Neural cell (in vitro differentiated cells): Measurements from ENCODE around the gene MAP2. TPM values are rescaled to one million over a fixed set of nuclear protein-coding genes. Genes with fewer than 3 reads are reported as not detected.

Experiments used
- H2AFZ ChIP-seq: fragments of 200-600, 300-800 bp; sonication (generic), shearing (Covaris generic); 2 replicates; pipeline ENCODE4 v1.6.0; 2014; ENCODE audit warnings: low read depth, mild to moderate bottlenecking, antibody characterized with exemption, low read length, moderate library complexity
- H3F3A ChIP-seq: fragments of 200-600 bp; shearing (Covaris generic); 2 replicates; pipeline ENCODE4 v1.6.1; 2016; ENCODE audit warnings: mild to moderate bottlenecking, moderate library complexity, mixed read lengths, antibody characterized with exemption, low read length; ENCODE audit not compliant: insufficient read depth, poor library complexity, severe bottlenecking
- H3K27ac ChIP-seq: fragments of 200-600, 300-800 bp; sonication (generic), shearing (Covaris generic); 2 replicates; pipeline ENCODE4 v1.5.1; 2014; ENCODE audit warnings: mild to moderate bottlenecking, low read length, moderate library complexity
- H3K27me3 ChIP-seq: fragments of 300-800, 200-600 bp; sonication (generic), shearing (Covaris generic); 2 replicates; pipeline ENCODE4 v1.6.0; 2014; ENCODE audit warnings: mild to moderate bottlenecking, low read depth, low read length, moderate library complexity; ENCODE audit not compliant: insufficient read depth
- H3K36me3 ChIP-seq: fragments of 300-800, 200-600 bp; sonication (generic), shearing (Covaris generic); 2 replicates; pipeline ENCODE4 v1.5.1; 2014; ENCODE audit warnings: mild to moderate bottlenecking, antibody characterized with exemption, low read length, moderate library complexity; ENCODE audit not compliant: insufficient read depth
- H3K4me2 ChIP-seq: fragments of 300-800, 200-600 bp; sonication (generic), shearing (Covaris generic); 2 replicates; pipeline ENCODE4 v1.6.0; 2014; ENCODE audit warnings: mild to moderate bottlenecking, low read length
- H3K4me3 ChIP-seq: fragments of 300-800, 200-600 bp; sonication (generic), shearing (Covaris generic); 2 replicates; pipeline ENCODE4 v1.5.1; 2014; ENCODE audit warnings: mild to moderate bottlenecking, low read length, moderate library complexity
- H3K79me2 ChIP-seq: fragments of 200-600 bp; shearing (Covaris generic); replicated peaks from 2 replicates; pipeline ENCODE4 v1.6.0; 2014; ENCODE audit warnings: mild to moderate bottlenecking, low read length, moderate library complexity; ENCODE audit not compliant: insufficient read depth
- H3K9ac ChIP-seq: fragments of 300-800, 200-600 bp; sonication (generic), shearing (Covaris generic); 2 replicates; pipeline ENCODE4 v1.6.1; 2016; ENCODE audit warnings: mild to moderate bottlenecking, low read length, mixed read lengths
- H3K9me2 ChIP-seq: fragments of 200-600 bp; shearing (Covaris generic); 2 replicates; pipeline ENCODE4 v1.6.1; 2016; ENCODE audit warnings: mild to moderate bottlenecking, low read length, mixed read lengths; ENCODE audit not compliant: insufficient read depth
- H3K9me3 ChIP-seq: fragments of 200-600, 300-800 bp; sonication (generic), shearing (Covaris generic); 2 replicates; pipeline ENCODE4 v1.6.1; 2016; ENCODE audit warnings: mild to moderate bottlenecking, mixed run types, low read length, moderate library complexity, mixed read lengths
- H4K20me1 ChIP-seq: fragments of 200-600 bp; shearing (Covaris generic); 2 replicates; pipeline ENCODE4 v1.6.1; 2016; ENCODE audit warnings: mild to moderate bottlenecking, mixed run types; ENCODE audit not compliant: insufficient read depth
- EP300 ChIP-seq: fragments of 450-650 bp; conservative IDR thresholded peaks from 2 replicates; pipeline ENCODE4 v1.6.1; 2014; ENCODE audit warnings: antibody characterized with exemption, mild to moderate bottlenecking, moderate library complexity; ENCODE audit not compliant: poor library complexity, severe bottlenecking
- EZH2 ChIP-seq: fragments of 200-600, 300-800 bp; shearing (Covaris generic), sonication (generic); IDR thresholded peaks from 2 replicates; pipeline ENCODE4 v1.6.1; 2014; ENCODE audit warnings: antibody characterized with exemption, low read length, borderline replicate concordance, mild to moderate bottlenecking; ENCODE audit not compliant: insufficient read depth, poor library complexity, severe bottlenecking
- MXI1 ChIP-seq: fragments of 450-650 bp; conservative IDR thresholded peaks from 2 replicates; pipeline ENCODE4 v1.6.1; 2014; ENCODE audit warnings: antibody characterized with exemption, mild to moderate bottlenecking; ENCODE audit not compliant: poor library complexity, severe bottlenecking
- POLR2AphosphoS5 ChIP-seq: IDR thresholded peaks from 2 replicates; pipeline ENCODE4 v1.6.1; 2012
- RAD21 ChIP-seq: fragments of 450-650 bp; conservative IDR thresholded peaks from 2 replicates; pipeline ENCODE4 v1.6.1; 2014; ENCODE audit warnings: antibody characterized with exemption, mild to moderate bottlenecking, moderate library complexity
- SMC3 ChIP-seq: fragments of 450-650 bp; conservative IDR thresholded peaks from 2 replicates; pipeline ENCODE4 v1.6.1; 2014; ENCODE audit warnings: antibody characterized with exemption, mild to moderate bottlenecking, moderate library complexity; ENCODE audit not compliant: poor library complexity
- TAF1 ChIP-seq: IDR thresholded peaks from 2 replicates; pipeline ENCODE4 v1.6.1; 2012; ENCODE audit warnings: low read depth
- polyA plus RNA-seq: library from polyadenylated mRNA; depleted of rRNA; stranded (reverse); fragments of >200 nt; gene quantifications from 2 replicates; pipeline ENCODE4 v1.2.3, GENCODE V29; 2014
- TF ChIP-seq, protein P1 (sequence below): IDR thresholded peaks from 2 replicates; pipeline ENCODE4 v1.6.1; 2012; ENCODE audit warnings: borderline replicate concordance
- TF ChIP-seq, protein P2 (sequence below): fragments of 450-650 bp; IDR thresholded peaks from 2 replicates; pipeline ENCODE4 v1.5.1; 2014; ENCODE audit warnings: antibody characterized with exemption, mild to moderate bottlenecking, moderate library complexity; ENCODE audit not compliant: poor library complexity, severe bottlenecking

The MAP2 gene
- polyA plus RNA-seq, 1 donor from 2014 or later: 450 TPM

DNA sequence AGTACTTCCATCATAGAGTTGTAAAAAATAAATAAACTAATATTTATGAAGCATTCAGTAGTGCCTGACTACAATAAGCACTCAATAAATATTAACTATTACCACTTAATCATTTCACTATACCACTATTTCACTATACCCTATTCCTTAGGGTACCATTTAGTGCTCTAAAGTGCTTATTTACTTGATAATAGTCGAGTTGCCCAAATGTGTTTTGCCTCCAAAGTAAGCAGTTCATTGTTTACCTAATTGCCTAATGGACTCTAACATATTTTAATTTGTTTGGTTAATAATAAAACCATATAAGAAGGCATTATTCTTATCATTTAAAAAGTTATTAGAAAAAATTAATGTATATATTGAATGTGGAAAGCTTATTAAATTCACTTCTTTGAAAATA is 33.0 kb upstream of the MAP2 start:
- Histone ChIP-seq H2AFZ (no peak overlapping the region), H3K4me3 (no peak overlapping the region), H3K9ac (no peak overlapping the region), H3K4me2 (no peak overlapping the region), H3K27me3 (no peaks in the 10 kb centered on the region), H3K9me2 (no peaks in the 10 kb centered on the region), H3K27ac (peak overlapping the region; percentile 89), H4K20me1 (no peaks in the 10 kb centered on the region), H3K9me3 (no peaks in the 10 kb centered on the region), H3F3A (no peaks in the 10 kb centered on the region), H3K79me2 (no peaks in the 10 kb centered on the region), H3K36me3 (no peaks in the 10 kb centered on the region)
- no peak for TF ChIP-seq TAF1
- no peak for TF ChIP-seq RAD21
- TF ChIP-seq, protein P1, sequence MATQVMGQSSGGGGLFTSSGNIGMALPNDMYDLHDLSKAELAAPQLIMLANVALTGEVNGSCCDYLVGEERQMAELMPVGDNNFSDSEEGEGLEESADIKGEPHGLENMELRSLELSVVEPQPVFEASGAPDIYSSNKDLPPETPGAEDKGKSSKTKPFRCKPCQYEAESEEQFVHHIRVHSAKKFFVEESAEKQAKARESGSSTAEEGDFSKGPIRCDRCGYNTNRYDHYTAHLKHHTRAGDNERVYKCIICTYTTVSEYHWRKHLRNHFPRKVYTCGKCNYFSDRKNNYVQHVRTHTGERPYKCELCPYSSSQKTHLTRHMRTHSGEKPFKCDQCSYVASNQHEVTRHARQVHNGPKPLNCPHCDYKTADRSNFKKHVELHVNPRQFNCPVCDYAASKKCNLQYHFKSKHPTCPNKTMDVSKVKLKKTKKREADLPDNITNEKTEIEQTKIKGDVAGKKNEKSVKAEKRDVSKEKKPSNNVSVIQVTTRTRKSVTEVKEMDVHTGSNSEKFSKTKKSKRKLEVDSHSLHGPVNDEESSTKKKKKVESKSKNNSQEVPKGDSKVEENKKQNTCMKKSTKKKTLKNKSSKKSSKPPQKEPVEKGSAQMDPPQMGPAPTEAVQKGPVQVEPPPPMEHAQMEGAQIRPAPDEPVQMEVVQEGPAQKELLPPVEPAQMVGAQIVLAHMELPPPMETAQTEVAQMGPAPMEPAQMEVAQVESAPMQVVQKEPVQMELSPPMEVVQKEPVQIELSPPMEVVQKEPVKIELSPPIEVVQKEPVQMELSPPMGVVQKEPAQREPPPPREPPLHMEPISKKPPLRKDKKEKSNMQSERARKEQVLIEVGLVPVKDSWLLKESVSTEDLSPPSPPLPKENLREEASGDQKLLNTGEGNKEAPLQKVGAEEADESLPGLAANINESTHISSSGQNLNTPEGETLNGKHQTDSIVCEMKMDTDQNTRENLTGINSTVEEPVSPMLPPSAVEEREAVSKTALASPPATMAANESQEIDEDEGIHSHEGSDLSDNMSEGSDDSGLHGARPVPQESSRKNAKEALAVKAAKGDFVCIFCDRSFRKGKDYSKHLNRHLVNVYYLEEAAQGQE: no peak
- TF ChIP-seq, protein P2, sequence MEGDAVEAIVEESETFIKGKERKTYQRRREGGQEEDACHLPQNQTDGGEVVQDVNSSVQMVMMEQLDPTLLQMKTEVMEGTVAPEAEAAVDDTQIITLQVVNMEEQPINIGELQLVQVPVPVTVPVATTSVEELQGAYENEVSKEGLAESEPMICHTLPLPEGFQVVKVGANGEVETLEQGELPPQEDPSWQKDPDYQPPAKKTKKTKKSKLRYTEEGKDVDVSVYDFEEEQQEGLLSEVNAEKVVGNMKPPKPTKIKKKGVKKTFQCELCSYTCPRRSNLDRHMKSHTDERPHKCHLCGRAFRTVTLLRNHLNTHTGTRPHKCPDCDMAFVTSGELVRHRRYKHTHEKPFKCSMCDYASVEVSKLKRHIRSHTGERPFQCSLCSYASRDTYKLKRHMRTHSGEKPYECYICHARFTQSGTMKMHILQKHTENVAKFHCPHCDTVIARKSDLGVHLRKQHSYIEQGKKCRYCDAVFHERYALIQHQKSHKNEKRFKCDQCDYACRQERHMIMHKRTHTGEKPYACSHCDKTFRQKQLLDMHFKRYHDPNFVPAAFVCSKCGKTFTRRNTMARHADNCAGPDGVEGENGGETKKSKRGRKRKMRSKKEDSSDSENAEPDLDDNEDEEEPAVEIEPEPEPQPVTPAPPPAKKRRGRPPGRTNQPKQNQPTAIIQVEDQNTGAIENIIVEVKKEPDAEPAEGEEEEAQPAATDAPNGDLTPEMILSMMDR: no peak
- no peak for TF ChIP-seq SMC3
- TF ChIP-seq POLR2AphosphoS5: no peak
- no peak for TF ChIP-seq MXI1
- TF ChIP-seq EZH2: no peak
- no peak for TF ChIP-seq EP300

DNA sequence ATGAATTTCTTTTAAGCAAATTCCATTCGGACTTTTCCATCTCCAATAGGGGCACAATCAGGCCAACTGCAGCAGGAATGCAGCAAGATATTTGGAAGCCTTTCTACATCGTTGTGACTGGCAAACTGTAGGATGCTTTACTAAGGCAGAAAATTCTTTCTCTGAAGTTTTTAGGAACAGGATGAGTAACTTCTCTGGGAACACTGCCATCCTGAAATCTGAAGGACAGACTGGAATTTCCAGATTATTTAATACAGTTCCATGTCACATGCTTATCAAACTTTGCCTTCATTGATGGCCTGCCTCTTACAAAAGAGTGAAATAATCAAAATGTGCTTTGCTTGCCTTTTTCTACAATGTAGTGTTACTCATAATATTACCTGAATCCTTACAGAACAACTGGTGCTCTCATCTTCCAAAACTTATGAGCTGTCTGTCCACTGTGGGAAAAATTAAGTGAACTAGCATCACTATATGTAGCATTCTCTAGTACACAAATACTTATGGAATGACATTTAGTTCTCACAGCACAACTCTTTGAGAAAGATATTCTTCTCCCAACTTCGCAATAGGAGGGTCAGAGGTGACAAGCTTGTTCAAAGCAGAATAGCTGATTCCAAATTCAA is 32.0 kb upstream of the MAP2 start:
- Histone ChIP-seq H3K36me3 (no peaks in the 10 kb centered on the region), H3K9me2 (no peaks in the 10 kb centered on the region), H3K27ac (no peak overlapping the region), H3K9me3 (no peaks in the 10 kb centered on the region), H4K20me1 (no peaks in the 10 kb centered on the region), H3K4me2 (no peak overlapping the region), H3K4me3 (no peak overlapping the region), H2AFZ (no peak overlapping the region), H3F3A (no peaks in the 10 kb centered on the region), H3K9ac (no peak overlapping the region), H3K27me3 (no peaks in the 10 kb centered on the region), H3K79me2 (no peaks in the 10 kb centered on the region)
- TF ChIP-seq, protein P2: no peak
- no peak for TF ChIP-seq TAF1
- TF ChIP-seq RAD21: no peak
- no peak for TF ChIP-seq SMC3
- no peak for TF ChIP-seq POLR2AphosphoS5
- TF ChIP-seq, protein P1: no peak
- no peak for TF ChIP-seq MXI1
- TF ChIP-seq EP300: no peak
- no peak for TF ChIP-seq EZH2
